ENCODE results near the gene ATF1. TPM values are rescaled to one million over a fixed set of nuclear protein-coding genes. Genes with fewer than 3 reads are reported as not detected.

The ATF1 gene
- polyA plus RNA-seq, 1 of the 3 experiments (the other 2 are of a cell fraction) = 34.2 TPM

- no peaks in the 10 kb centered on the region for H3K36me3 ChIP-seq (replicated peaks in 1 of 2; ENCODE audit: control insufficient read depth in 1 of 2, insufficient read depth in 2 of 2, low read length in 1 of 2)
- ChIA-PET CTCF (interaction anchor here (0.7 to 1.2 kb wide), 2 partner anchors 16 to 146 kb away, joined by 3 to 4 read pairs; no protein-coding TSS in a partner anchor), POLR2A (no interaction called here)
- no peaks in the 10 kb centered on the region for H3K27me3 ChIP-seq (ENCODE audit: insufficient read depth)
- no peaks in the 10 kb centered on the region for H3K9me3 ChIP-seq
- no peak overlapping the region for H3K9ac ChIP-seq
- H3K4me2 ChIP-seq = no peak overlapping the region
- H3F3A ChIP-seq (replicated peaks; ENCODE audit: insufficient read depth) = no peaks in the 10 kb centered on the region
- no peaks in the 10 kb centered on the region for H3K4me1 ChIP-seq (ENCODE audit: control insufficient read depth in 1 of 2, insufficient read depth in 2 of 2, low read depth in 1 of 2, low read length in 1 of 2)
- H4K20me1 ChIP-seq (ENCODE audit: insufficient read depth) = no peaks in the 10 kb centered on the region
- H3K79me2 ChIP-seq (ENCODE audit: insufficient read depth) = no peaks in the 10 kb centered on the region
- whole genome bisulfite sequencing (ENCODE audit: low lambda C conversion rate) = 64% methylated on average over 7 of the region's 7 CpGs
- TF ChIP-seq MEF2A (IDR thresholded peaks at IDR 0.05; ENCODE audit: borderline replicate concordance, low read depth) (no peak), POLR2AphosphoS5 (IDR thresholded peaks at IDR 0.05; ENCODE audit: low read depth, low read length) (no peak), FOSL2 (IDR thresholded peaks at IDR 0.05; ENCODE audit: borderline replicate concordance, low read depth) (no peak), ZBTB33 (IDR thresholded peaks at IDR 0.05; ENCODE audit: borderline replicate concordance, low read depth) (no peak), RCOR1 (IDR thresholded peaks at IDR 0.05; ENCODE audit: low read length) (no peak), NFIC (IDR thresholded peaks at IDR 0.05; ENCODE audit: borderline replicate concordance) (no peak)
- no peak overlapping the region for H2AFZ ChIP-seq (ENCODE audit: low read depth)
- H3K27ac ChIP-seq (ENCODE audit: low read depth in 2 of 2, low read length in 1 of 2) = no peak overlapping the region
- no peak for DNase-seq
- H3K9me2 ChIP-seq = no peaks in the 10 kb centered on the region
- no peak overlapping the region; a peak in 1 of 4 replicates for H3K4me3 ChIP-seq (ENCODE audit: low read depth in 2 of 2, low read length in 1 of 2)
Measured at GRCh38 chr12:50840809-50841487, 77.0 kb downstream of the ATF1 start.

GRCh38 chr12:50841716-50842531 is 78.0 kb downstream of the ATF1 start:
- Histone ChIP-seq H3K27ac (ENCODE audit: low read depth in 2 of 2, low read length in 1 of 2) (no peak overlapping the region), H4K20me1 (ENCODE audit: insufficient read depth) (no peaks in the 10 kb centered on the region), H3K4me1 (ENCODE audit: control insufficient read depth in 1 of 2, insufficient read depth in 2 of 2, low read depth in 1 of 2, low read length in 1 of 2) (no peaks in the 10 kb centered on the region), H2AFZ (ENCODE audit: low read depth) (no peak overlapping the region), H3K4me2 (no peak overlapping the region), H3K9ac (no peak overlapping the region), H3K27me3 (ENCODE audit: insufficient read depth) (no peaks in the 10 kb centered on the region), H3K9me3 (no peaks in the 10 kb centered on the region), H3K9me2 (no peaks in the 10 kb centered on the region), H3K4me3 (ENCODE audit: low read depth in 2 of 2, low read length in 1 of 2) (no peak overlapping the region), H3K79me2 (ENCODE audit: insufficient read depth) (no peaks in the 10 kb centered on the region), H3K36me3 (replicated peaks in 1 of 2; ENCODE audit: control insufficient read depth in 1 of 2, insufficient read depth in 2 of 2, low read length in 1 of 2) (no peaks in the 10 kb centered on the region), H3F3A (replicated peaks; ENCODE audit: insufficient read depth) (no peaks in the 10 kb centered on the region)
- POLR2A ChIA-PET = no interaction called here
- WGBS (ENCODE audit: low lambda C conversion rate) = 40% methylated on average over 7 of the region's 7 CpGs
- TF ChIP-seq MXI1 (IDR thresholded peaks at IDR 0.05; ENCODE audit: low read depth, low read length) (no peak), GATA2 (CRISPR knock-in tag; IDR thresholded peaks at IDR 0.05) (no peak)
- CTCF ChIA-PET = no interaction called here
- no peak for DNase-seq
